IPS DF 19.7 (cell line): ENCODE measurements around the gene NCOA3.
"Not testable (repeated sequence)": the region's sequence is repeated elsewhere in the genome, so short reads cannot be mapped to it uniquely, and the experiment has no call there.

Source experiments
- DNase-seq: peaks from one replicate; pipeline ENCODE4 v3.0.0-alpha.2; 2013; ENCODE audit warnings: low read depth, low spot score

Gene NCOA3

GRCh38 chr20:47561603-47562583 is 60.2 kb downstream of the NCOA3 start:
- no peak for DNase-seq

DNA sequence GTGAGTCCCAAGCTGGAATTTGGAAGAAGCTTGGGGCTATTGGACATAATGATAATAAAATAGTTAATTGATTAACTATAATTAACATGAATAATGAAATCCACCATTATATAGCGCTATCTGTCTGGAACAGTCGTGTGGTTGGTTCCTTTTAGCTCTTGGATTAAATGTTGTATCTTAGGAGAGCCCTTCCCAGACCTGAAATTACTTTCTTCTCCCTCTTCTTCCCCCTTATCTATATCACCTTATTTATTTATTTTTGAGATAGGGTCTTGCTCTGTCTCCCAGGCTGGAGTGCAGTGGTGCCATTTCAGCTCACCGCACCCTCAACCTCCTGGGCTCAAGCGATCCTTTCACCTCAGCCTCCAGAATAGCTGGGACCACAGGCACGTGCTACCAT is 64.6 kb downstream of the NCOA3 start:
- no peak for DNase-seq

DNA sequence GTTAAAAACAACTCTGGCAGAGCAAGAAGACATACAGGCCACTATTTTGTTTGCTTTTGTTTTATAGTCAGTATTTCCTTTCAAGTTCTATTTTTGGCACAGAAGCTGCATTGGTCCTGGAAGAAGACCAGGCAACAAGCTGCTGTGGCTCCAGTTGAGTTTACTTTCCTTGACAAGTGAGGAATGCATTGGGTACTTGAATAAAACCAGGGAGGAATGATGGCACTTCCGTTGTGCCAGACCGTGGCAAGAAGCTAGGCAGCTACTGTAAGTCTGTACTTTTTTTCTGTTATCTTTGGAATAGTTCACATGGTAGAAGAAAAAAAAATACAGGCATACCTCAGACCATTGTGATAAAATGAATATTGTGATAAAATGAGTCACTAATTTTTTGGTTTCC is 66.3 kb downstream of the NCOA3 start:
- DNase-seq: no peak

DNA sequence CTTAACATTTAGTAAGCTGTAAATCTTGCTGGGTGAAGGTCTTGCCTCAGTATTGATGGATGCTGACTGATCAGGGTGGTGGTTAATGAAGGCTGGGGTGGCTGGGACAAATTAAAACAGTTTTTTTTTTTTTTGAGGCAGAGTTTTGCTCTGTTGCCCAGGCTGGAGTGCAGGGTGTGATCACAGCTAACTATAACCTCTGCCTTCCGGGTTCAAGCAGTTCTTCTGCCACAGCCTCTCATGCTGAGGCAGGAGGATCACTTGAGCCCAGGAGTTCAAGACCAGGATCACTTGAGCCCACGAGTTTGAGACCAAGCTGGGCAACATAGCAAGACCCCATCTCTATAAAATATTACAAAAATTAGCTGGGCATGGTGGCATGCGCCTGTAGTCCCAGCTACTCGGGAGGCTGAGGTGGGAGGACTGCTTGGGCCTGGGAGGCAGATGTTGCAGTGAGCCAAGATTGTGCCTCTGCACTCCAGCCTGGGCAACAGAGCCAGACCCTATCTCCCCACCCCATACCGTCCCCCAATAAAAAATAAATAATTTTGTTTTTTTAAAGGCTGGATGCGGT is 67.2 kb downstream of the NCOA3 start:
- no peak for DNase-seq

GRCh38 chr20:47571426-47571825 is 69.7 kb downstream of the NCOA3 start:
- DNase-seq: no peak

GRCh38 chr20:47572105-47572729 is 70.5 kb downstream of the NCOA3 start:
- DNase-seq: no peak

- DNase-seq: no peak
Measured at GRCh38 chr20:47573559-47573958, 71.9 kb downstream of the NCOA3 start.

- no peak for DNase-seq
Measured at GRCh38 chr20:47574616-47575364, 73.1 kb downstream of the NCOA3 start.

DNA sequence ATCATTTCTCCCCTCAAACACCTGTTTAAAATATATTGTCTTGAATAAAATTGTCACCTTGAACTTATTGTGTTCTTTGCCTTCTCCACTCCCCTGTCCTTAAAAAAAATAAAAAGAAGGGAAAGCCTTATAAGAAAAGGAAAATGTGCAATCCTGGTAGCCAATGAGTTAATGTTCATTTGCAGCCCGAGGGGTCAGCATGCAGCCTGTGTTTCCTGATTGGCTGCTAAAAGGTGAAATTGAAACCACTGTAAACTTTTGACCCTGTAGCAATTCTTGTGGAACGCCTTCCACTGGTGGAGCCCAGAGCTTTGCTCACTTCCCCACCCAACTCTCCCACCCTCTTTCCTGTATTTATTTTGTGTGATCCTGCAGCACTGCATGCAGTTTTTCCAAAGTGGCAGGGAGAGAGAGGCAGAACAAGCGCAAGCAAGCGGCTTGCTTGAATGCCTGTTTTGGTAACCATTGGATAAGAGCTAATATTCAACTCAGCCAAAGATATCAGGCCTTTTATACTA is 74.9 kb downstream of the NCOA3 start:
- no peak for DNase-seq

DNA sequence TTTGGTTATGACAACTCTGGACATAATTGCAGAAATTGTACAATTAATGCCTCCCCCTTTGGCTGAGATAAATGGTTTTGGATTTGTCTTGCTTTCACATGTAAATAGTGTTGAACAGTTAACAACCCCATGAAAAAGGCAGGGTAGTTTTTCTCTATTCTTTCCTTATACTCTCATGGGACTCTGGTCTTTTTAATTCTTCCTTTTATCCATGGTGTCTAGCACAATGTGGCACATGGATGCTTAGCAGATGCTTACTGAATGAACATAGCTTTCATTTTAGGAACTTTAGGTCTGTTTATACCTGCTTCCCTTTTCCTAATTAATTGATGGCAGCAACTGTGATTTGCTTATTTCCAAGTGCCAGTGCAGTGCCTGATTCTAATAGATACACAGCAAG is 75.6 kb downstream of the NCOA3 start:
- DNase-seq: no peak

DNA sequence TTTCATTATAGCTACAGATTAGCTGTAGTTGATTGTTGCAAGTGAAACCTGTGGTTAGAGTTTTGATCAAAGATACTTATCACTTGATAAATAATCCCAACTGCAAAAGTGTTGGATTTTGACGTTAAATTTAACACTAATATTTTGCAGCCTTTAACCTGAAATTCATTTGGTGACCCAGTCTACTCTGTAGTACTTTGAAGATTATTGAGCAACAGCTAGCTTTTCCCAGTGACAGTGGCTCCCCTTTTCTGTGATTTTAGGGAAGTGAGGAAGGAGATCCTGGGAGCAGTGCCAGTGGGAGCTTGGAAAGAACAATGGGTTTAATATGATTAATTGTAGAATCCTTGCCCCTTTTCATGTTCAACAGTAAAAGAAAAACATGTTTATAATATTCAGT is 76.9 kb downstream of the NCOA3 start:
- DNase-seq: no peak

DNA sequence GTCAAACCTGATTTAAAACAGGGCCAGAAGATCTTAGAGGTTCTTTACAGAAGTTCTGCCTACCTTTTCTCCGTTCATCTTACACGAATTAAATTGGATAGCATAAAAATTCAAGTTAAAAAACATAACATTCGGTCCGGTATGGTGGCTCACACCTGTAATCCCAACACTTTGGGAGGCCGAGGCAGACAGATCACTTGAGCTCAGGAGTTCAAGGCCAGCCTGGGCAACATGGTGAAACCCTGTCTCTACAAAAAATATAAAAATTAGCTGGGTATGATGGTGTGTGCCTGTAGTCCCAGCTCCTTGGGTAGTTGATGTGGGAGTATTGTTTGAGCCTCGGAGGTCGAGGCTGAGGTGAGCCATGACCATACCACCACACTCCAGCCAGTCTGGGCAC is 79.0 kb downstream of the NCOA3 start:
- not testable (repeated sequence) for DNase-seq

DNA sequence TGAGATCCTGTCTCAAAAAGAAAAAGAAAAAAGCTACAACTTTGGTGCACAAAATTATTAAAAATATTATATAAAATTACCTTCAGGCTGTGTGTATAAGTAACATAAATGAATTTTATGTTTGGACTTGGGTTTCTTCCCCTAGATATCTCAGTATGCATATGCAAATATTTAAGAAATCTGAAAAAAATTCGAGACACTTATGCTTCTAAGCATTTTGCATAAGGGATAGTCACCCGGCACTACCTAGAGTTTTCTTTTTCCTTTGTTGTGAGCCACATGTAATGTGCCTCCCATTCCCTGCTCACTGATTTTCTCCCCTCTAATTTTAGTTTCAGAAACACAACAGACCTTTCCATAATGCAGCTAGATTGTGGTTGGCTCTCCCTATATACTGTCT is 79.4 kb downstream of the NCOA3 start:
- no peak for DNase-seq

GRCh38 chr20:47583551-47583950 is 81.9 kb downstream of the NCOA3 start:
- no peak for DNase-seq

DNA sequence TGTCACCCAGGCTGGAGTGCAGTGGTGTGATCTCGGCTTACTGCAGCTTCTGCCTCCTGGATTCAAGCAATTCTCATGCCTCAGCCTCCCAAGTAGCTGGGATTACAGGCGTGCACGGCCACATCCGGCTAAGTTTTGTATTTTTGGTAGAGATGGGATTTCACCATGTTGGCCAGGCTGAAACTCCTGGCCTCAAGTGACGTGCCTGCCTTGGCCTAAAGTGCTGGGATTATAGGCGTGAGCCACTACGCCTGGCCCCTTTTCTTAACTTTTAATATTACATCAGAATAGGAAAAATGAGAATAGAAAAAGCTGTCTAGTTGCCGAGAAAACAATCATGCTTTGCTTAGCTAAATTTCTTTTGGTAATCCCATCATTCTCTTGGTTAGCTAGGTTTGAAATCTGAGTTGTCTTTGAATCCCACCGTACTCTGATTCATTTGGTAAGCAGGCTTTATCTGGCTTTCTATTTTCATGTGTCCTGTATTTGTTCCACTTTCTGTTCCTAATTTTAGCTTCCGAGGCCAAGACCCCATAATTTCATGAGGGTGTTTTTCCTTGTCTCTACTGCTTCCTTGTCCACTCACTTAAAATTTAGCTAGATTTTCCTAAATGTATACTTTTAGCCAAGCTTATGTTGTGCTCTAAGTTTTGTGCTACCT is 83.5 kb downstream of the NCOA3 start:
- no peak for DNase-seq

GRCh38 chr20:47586649-47587294 is 85.1 kb downstream of the NCOA3 start:
- DNase-seq: no peak

- DNase-seq: no peak
Measured at GRCh38 chr20:47588158-47588557, 86.5 kb downstream of the NCOA3 start.

GRCh38 chr20:47591231-47591630 is 89.5 kb downstream of the NCOA3 start:
- DNase-seq: no peak

GRCh38 chr20:47594157-47594556 is 92.5 kb downstream of the NCOA3 start:
- DNase-seq: no peak

DNA sequence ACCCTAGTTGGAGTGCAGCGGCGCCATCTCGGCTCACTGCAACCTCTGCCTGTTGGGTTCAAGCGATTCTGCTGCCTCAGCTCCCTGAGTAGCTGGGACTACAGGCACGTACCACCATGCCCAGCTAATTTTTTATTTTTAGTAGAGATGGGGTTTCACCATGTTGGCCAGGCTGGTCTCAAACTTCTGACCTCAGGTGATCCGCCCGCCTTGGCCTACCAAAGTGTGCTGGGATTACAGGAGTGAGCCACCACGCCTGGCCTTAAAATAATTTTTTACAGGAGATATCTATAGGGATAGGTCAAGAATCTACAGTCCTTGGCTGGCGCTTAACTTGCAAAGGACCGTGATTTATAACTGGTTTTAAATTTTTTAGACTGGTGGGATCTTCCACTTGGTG is 93.5 kb downstream of the NCOA3 start:
- not testable (repeated sequence) for DNase-seq
